CD4-positive, alpha-beta T cell (primary cell): ENCODE results near the gene BLACAT1. TPM values are rescaled to one million over a fixed set of nuclear protein-coding genes. Genes with fewer than 3 reads are reported as not detected.
A peak's percentile ranks its signal among the peaks of the same experiment; 100 is the strongest.

ENCODE experiments used
- ATAC-seq: fragments of 200-7000 bp; cut with Tn5 transposase; one replicate; pipeline ENCODE4 v1.10.0; 2022; ENCODE audit warnings: mild to moderate bottlenecking; ENCODE audit not compliant: poor library complexity
- CTCF ChIA-PET: fragments of 350-600 bp; sonication (Branson Sonifier 250); formaldehyde crosslinking; loops from one replicate; lab custom pipeline; 2021; ENCODE audit warnings: antibody characterized with exemption, inconsistent platforms; lab: Charles Lee
- POLR2A ChIA-PET: fragments of 350-600 bp; sonication (Branson Sonifier 250); formaldehyde crosslinking; loops from one replicate; lab custom pipeline; 2021; ENCODE audit warnings: antibody characterized with exemption, inconsistent platforms; lab: Charles Lee
- DNase-seq, 14 experiments: peaks; one replicate each; pipeline ENCODE4 v3.0.0-alpha.2; 2013 to 2020; ENCODE audit warnings: mixed read lengths in 2 of 14
- H3K27ac ChIP-seq, 2 donors: one replicate each; pipeline versions ENCODE4 v1.5.1 to v1.7.0; 2013; ENCODE audit warnings: low read length in 2 of 2, low read depth in 1 of 2, mild to moderate bottlenecking in 1 of 2
- H3K27me3 ChIP-seq, 2 experiments: 1 replicate in 1 of 2; 2 replicates in 1 of 2; pipeline versions ENCODE4 v1.6.1 to v1.7.0; 2013; ENCODE audit warnings: low read length in 2 of 2, control low read depth in 1 of 2, mild to moderate bottlenecking in 1 of 2, moderate library complexity in 1 of 2; ENCODE audit not compliant: insufficient read depth in 2 of 2, control insufficient read depth in 1 of 2
- H3K36me3 ChIP-seq: one replicate; pipeline ENCODE4 v1.6.1; 2013; ENCODE audit warnings: low read length, control low read depth; ENCODE audit not compliant: insufficient read depth
- H3K4me1 ChIP-seq: one replicate; pipeline ENCODE4 v1.6.1; 2013; ENCODE audit warnings: low read length, control low read depth; ENCODE audit not compliant: insufficient read depth
- H3K4me3 ChIP-seq: one replicate; pipeline ENCODE4 v1.5.1; 2013; ENCODE audit warnings: mild to moderate bottlenecking, low read length, moderate library complexity
- H3K9me3 ChIP-seq, 2 experiments: 1 replicate in 1 of 2; 2 replicates in 1 of 2; pipeline versions ENCODE4 v1.6.1 to v1.7.0; 2013; ENCODE audit warnings: low read length in 2 of 2, mild to moderate bottlenecking in 2 of 2, control low read depth in 1 of 2, moderate library complexity in 1 of 2; ENCODE audit not compliant: control insufficient read depth in 1 of 2, insufficient read depth in 1 of 2
- H3K27ac Mint-ChIP-seq: one replicate; pipeline ENCODE4 v1.8.0; 2020; ENCODE audit warnings: mixed read lengths
- H3K27me3 Mint-ChIP-seq: one replicate; pipeline ENCODE4 v1.8.0; 2021; ENCODE audit warnings: mixed read lengths
- H3K36me3 Mint-ChIP-seq: one replicate; pipeline ENCODE4 v1.8.0; 2021; ENCODE audit warnings: low read depth, mixed read lengths
- H3K4me1 Mint-ChIP-seq: one replicate; pipeline ENCODE4 v1.8.0; 2021; ENCODE audit warnings: low read depth, mixed read lengths
- H3K4me3 Mint-ChIP-seq: one replicate; pipeline ENCODE4 v1.8.0; 2020; ENCODE audit warnings: mild to moderate bottlenecking, mixed read lengths
- H3K9me3 Mint-ChIP-seq: one replicate; pipeline ENCODE4 v1.8.0; 2020; ENCODE audit warnings: mixed read lengths
- CTCF ChIP-seq: fragments of 200-600 bp; IDR thresholded peaks from one replicate; pipeline ENCODE4 v1.8.0; 2022; ENCODE audit warnings: antibody characterized with exemption, mild to moderate bottlenecking
- intact Hi-C, 2 experiments: fragments of 100-400 bp; cut with DNase I in 1 of 2; cut with micrococcal nuclease in 1 of 2; formaldehyde crosslinking; loops; one replicate each; pipeline versions ENCODE4 v1.15.1 to v1.9.0; 2023 to 2025; cut with DNase I, micrococcal nuclease
- total RNA-seq, 174 experiments: library from RNA in 2 of 174; stranded (reverse) in 2 of 174; gene quantifications; one replicate each; pipeline ENCODE4 v1.2.3 and lab custom pipeline; 2021 to 2026

The BLACAT1 gene
- total RNA-seq, 2 experiments from 2014 or later = not detected

- H3K9me3 ChIP-seq = no peaks in the 10 kb centered on the region
- H3K27me3 ChIP-seq = peaks cover 14 to 26% of the 10 kb centered on the region in 2 experiments
- ChIA-PET CTCF (interaction anchor here (0.5 kb wide), 1 partner anchor 22 kb away, joined by 4 read pairs; no protein-coding TSS in a partner anchor), POLR2A (interaction anchor here (0.7 to 1.0 kb wide), 2 partner anchors 10 to 1523 kb away, joined by 3 read pairs; no protein-coding TSS in a partner anchor)
- no peaks in the 10 kb centered on the region for H3K4me1 ChIP-seq
- Mint-ChIP-seq H3K4me1 (no peaks in the 10 kb centered on the region), H3K27ac (no peak overlapping the region), H3K36me3 (no peaks in the 10 kb centered on the region), H3K9me3 (no peaks in the 10 kb centered on the region), H3K27me3 (peaks cover 44% of the 10 kb centered on the region), H3K4me3 (no peak overlapping the region)
- no peak for TF ChIP-seq CTCF
- H3K4me3 ChIP-seq = no peak overlapping the region
- no peak for ATAC-seq
- H3K27ac ChIP-seq = no peak overlapping the region
- no peaks in the 10 kb centered on the region for H3K36me3 ChIP-seq
- intact Hi-C loops = no loop called here
- DNase-seq = no peak
Measured at GRCh38 chr1:205466595-205467220, 10.9 kb upstream of the BLACAT1 start.

- Mint-ChIP-seq H3K27ac (no peak overlapping the region), H3K4me1 (no peaks in the 10 kb centered on the region), H3K9me3 (no peaks in the 10 kb centered on the region), H3K27me3 (peaks cover 48% of the 10 kb centered on the region), H3K4me3 (no peak overlapping the region), H3K36me3 (no peaks in the 10 kb centered on the region)
- Histone ChIP-seq H3K4me1 (no peaks in the 10 kb centered on the region), H3K4me3 (no peak overlapping the region), H3K27ac (no peak overlapping the region), H3K9me3 (no peaks in the 10 kb centered on the region), H3K27me3 (peaks cover 20 to 26% of the 10 kb centered on the region in 2 experiments), H3K36me3 (no peaks in the 10 kb centered on the region)
- ChIA-PET POLR2A (no interaction called here), CTCF (no interaction called here)
- ATAC-seq (no peak), DNase-seq (no peak)
- TF ChIP-seq CTCF = no peak
- intact Hi-C loops = no loop called here
Measured at GRCh38 chr1:205465392-205465791, 9.5 kb upstream of the BLACAT1 start.

- peaks cover 47 to 59% of the 10 kb centered on the region in 2 experiments for H3K27me3 ChIP-seq
- no peaks in the 10 kb centered on the region for H3K36me3 ChIP-seq
- no peak overlapping the region for H3K4me3 ChIP-seq
- H3K9me3 Mint-ChIP-seq = no peaks in the 10 kb centered on the region
- ATAC-seq = peak; percentile 78
- POLR2A ChIA-PET = interaction anchor here (1.7 kb wide), 1 partner anchor 18 kb away, joined by 4 read pairs; no protein-coding TSS in a partner anchor
- H3K36me3 Mint-ChIP-seq = no peaks in the 10 kb centered on the region
- intact Hi-C loops = no loop called here
- H3K4me3 Mint-ChIP-seq = peak overlapping the region; percentile 23
- H3K9me3 ChIP-seq = peaks cover 0 to 19% of the 10 kb centered on the region in 2 experiments
- TF ChIP-seq CTCF = no peak
- H3K4me1 Mint-ChIP-seq = peaks cover 14% of the 10 kb centered on the region
- peaks cover 64% of the 10 kb centered on the region for H3K27me3 Mint-ChIP-seq
- DNase-seq = peak in 7 of 14 experiments; percentile 15 to 58 (median 28)
- CTCF ChIA-PET = no interaction called here
- peaks cover 24% of the 10 kb centered on the region for H3K4me1 ChIP-seq
- H3K27ac Mint-ChIP-seq = no peak overlapping the region
- no peak overlapping the region for H3K27ac ChIP-seq
Measured at GRCh38 chr1:205458777-205459566, 3.1 kb upstream of the BLACAT1 start.
